ENCODE measurements around the gene GUCA2A. TPM values are rescaled to one million over a fixed set of nuclear protein-coding genes. Genes with fewer than 3 reads are reported as not detected.

Gene GUCA2A
- total and polyA plus RNA-seq, 2 of the 13 experiments (the other 11 are each of a cell fraction or from before 2014, with no cell fraction given), result not detected

DNA sequence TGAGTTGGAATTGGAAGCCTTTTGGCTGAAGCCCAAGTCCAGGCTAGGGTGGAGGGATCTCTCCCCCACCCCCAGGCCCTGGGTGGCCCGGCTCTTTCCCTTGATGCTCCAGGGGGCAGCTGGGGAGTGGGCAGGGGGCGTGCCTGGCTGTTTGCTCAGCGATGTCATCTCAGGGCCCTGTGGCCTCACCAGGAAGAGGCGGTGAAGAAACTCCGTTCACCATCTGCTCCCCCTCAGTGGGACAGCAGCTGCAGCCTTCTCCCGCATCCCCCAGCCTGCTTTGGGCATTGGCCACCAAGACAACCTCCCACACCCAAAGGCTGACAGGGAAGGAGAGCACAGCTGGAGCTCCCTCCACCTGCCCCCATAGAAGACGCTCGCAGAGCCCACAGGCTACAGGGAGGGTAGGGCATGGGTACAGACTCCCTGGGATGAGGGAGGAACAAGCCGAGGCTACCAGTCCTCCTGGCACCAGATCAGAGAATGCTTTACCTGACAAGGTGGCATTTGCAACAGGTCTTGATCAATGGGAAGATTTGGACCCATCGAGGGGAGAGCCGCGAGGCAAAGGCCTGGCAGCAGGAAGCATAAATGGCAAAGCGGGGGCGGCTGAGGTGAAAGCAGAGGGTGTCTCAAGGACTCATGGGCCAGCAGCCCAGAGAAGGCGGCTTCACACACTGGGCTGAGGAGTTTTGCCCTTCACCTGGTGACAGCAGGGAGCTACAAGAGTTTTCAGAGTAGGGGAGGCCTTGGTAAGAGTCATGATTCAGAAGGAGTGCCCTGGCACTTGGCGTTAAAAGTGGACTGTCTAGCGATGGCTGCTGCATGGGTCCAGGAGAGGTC is 6.5 kb upstream of the GUCA2A start:
- ChIA-PET CTCF (ENCODE audit: low intra/inter-chr PET ratio, low total read pairs) (no interaction called here), POLR2A (no interaction called here)
- no peak overlapping the region for H3K9ac ChIP-seq (ENCODE audit: insufficient read depth, low read depth, low read length)
- no peaks in the 10 kb centered on the region for H3K79me2 ChIP-seq (ENCODE audit: insufficient read depth, low read length)
- H2AFZ ChIP-seq (ENCODE audit: low read length), result no peak overlapping the region
- no TSS peak for BruUV-seq (replicated peaks)
- DNase-seq (ENCODE audit: low spot score) (no peak), ATAC-seq (no peak), FAIRE-seq (no peak)
- no peaks in the 10 kb centered on the region for H3K27me3 ChIP-seq (ENCODE audit: control insufficient read depth in 1 of 2, insufficient read depth in 2 of 2, low read length in 2 of 2)
- H3K4me3 ChIP-seq (replicated peaks in 1 of 3; ENCODE audit: insufficient read depth in 1 of 3, low read depth in 2 of 3, low read length in 3 of 3), result no peak overlapping the region
- H3K4me1 ChIP-seq (ENCODE audit: insufficient read depth, low read length), result peaks cover 20% of the 10 kb centered on the region
- in situ Hi-C loops (cut with HindIII; ENCODE audit: extremely low pct_ligation_motif_present, low pct_unique_long_range_greater_than_20kb) (no loop called here), intact Hi-C loops (cut with micrococcal nuclease; ENCODE audit: unreplicated experiment) (no loop called here)
- H3K27ac ChIP-seq (ENCODE audit: extremely low read length, insufficient read depth, low read length), result no peak overlapping the region
- no peak overlapping the region for H3K4me2 ChIP-seq (ENCODE audit: low read depth, low read length)
- no peaks in the 10 kb centered on the region for H4K20me1 ChIP-seq (ENCODE audit: insufficient read depth, low read length)
- 61% methylated on average over 9 of the region's 17 CpGs for WGBS (ENCODE audit: low lambda C conversion rate)
- no peaks in the 10 kb centered on the region for H3K36me3 ChIP-seq (replicated peaks in 1 of 2; ENCODE audit: control insufficient read depth in 1 of 2, insufficient read depth in 2 of 2, low read length in 2 of 2)
- no peaks in the 10 kb centered on the region for H3K9me3 ChIP-seq (ENCODE audit: low read length)
- TF ChIP-seq HMG20A (CRISPR knock-in tag; IDR thresholded peaks at IDR 0.05; ENCODE audit: borderline replicate concordance) (no peak), ZBTB49 (CRISPR knock-in tag; IDR thresholded peaks at IDR 0.05; ENCODE audit: borderline replicate concordance) (no peak), ZNF883 (CRISPR knock-in tag; IDR thresholded peaks at IDR 0.05; ENCODE audit: not compliant biosample characterization) (no peak), CHCHD3 (CRISPR knock-in tag; IDR thresholded peaks at IDR 0.05) (no peak), RFXAP (CRISPR knock-in tag; IDR thresholded peaks at IDR 0.05; ENCODE audit: borderline replicate concordance) (no peak), ZIK1 (CRISPR knock-in tag; IDR thresholded peaks at IDR 0.05; ENCODE audit: borderline replicate concordance, low read depth) (no peak), NFE2L2 (IDR thresholded peaks at IDR 0.05; ENCODE audit: low read length) (no peak), ZNF589 (CRISPR knock-in tag; conservative IDR thresholded peaks at IDR 0.05) (no peak), ISL2 (CRISPR knock-in tag; IDR thresholded peaks at IDR 0.05) (no peak), ZNF451 (CRISPR knock-in tag; IDR thresholded peaks at IDR 0.05) (no peak)
- TF ChIP-seq, protein P1, sequence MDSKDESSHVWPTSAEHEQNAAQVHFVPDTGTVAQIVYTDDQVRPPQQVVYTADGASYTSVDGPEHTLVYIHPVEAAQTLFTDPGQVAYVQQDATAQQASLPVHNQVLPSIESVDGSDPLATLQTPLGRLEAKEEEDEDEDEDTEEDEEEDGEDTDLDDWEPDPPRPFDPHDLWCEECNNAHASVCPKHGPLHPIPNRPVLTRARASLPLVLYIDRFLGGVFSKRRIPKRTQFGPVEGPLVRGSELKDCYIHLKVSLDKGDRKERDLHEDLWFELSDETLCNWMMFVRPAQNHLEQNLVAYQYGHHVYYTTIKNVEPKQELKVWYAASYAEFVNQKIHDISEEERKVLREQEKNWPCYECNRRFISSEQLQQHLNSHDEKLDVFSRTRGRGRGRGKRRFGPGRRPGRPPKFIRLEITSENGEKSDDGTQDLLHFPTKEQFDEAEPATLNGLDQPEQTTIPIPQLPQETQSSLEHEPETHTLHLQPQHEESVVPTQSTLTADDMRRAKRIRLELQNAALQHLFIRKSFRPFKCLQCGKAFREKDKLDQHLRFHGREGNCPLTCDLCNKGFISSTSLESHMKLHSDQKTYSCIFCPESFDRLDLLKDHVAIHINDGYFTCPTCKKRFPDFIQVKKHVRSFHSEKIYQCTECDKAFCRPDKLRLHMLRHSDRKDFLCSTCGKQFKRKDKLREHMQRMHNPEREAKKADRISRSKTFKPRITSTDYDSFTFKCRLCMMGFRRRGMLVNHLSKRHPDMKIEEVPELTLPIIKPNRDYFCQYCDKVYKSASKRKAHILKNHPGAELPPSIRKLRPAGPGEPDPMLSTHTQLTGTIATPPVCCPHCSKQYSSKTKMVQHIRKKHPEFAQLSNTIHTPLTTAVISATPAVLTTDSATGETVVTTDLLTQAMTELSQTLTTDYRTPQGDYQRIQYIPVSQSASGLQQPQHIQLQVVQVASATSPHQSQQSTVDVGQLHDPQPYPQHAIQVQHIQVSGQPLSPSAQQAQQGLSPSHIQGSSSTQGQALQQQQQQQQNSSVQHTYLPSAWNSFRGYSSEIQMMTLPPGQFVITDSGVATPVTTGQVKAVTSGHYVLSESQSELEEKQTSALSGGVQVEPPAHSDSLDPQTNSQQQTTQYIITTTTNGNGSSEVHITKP (CRISPR knock-in tag; IDR thresholded peaks at IDR 0.05; ENCODE audit: low read depth), result no peak
- TF ChIP-seq, protein P2, sequence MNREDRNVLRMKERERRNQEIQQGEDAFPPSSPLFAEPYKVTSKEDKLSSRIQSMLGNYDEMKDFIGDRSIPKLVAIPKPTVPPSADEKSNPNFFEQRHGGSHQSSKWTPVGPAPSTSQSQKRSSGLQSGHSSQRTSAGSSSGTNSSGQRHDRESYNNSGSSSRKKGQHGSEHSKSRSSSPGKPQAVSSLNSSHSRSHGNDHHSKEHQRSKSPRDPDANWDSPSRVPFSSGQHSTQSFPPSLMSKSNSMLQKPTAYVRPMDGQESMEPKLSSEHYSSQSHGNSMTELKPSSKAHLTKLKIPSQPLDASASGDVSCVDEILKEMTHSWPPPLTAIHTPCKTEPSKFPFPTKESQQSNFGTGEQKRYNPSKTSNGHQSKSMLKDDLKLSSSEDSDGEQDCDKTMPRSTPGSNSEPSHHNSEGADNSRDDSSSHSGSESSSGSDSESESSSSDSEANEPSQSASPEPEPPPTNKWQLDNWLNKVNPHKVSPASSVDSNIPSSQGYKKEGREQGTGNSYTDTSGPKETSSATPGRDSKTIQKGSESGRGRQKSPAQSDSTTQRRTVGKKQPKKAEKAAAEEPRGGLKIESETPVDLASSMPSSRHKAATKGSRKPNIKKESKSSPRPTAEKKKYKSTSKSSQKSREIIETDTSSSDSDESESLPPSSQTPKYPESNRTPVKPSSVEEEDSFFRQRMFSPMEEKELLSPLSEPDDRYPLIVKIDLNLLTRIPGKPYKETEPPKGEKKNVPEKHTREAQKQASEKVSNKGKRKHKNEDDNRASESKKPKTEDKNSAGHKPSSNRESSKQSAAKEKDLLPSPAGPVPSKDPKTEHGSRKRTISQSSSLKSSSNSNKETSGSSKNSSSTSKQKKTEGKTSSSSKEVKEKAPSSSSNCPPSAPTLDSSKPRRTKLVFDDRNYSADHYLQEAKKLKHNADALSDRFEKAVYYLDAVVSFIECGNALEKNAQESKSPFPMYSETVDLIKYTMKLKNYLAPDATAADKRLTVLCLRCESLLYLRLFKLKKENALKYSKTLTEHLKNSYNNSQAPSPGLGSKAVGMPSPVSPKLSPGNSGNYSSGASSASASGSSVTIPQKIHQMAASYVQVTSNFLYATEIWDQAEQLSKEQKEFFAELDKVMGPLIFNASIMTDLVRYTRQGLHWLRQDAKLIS (CRISPR knock-in tag; IDR thresholded peaks at IDR 0.05), result no peak

Measured in HepG2 (cell line).